Tibial nerve (tissue), 4 donors: ENCODE results near the gene MAGEB17.

Experiments used
- CTCF ChIP-seq, 5 experiments: fragments of 200-600 bp in 3 of 5; fragments of 450-650 bp in 2 of 5; sonication (generic) in 3 of 5; IDR thresholded peaks; one replicate each; pipeline ENCODE4 v1.5.1; 2016 to 2019; ENCODE audit warnings: antibody characterized with exemption in 5 of 5, mild to moderate bottlenecking in 3 of 5, moderate library complexity in 2 of 5
- EP300 ChIP-seq, 2 donors: sonication (generic); formaldehyde crosslinking; IDR thresholded peaks; one replicate each; pipeline ENCODE4 v1.6.1; 2017; ENCODE audit warnings: antibody characterized with exemption in 2 of 2, mild to moderate bottlenecking in 1 of 2
- POLR2A ChIP-seq, 2 donors: fragments of 450-650 bp; IDR thresholded peaks; one replicate each; pipeline ENCODE4 v1.6.1; 2017; ENCODE audit warnings: antibody characterized with exemption in 2 of 2, mild to moderate bottlenecking in 2 of 2, moderate library complexity in 2 of 2

GRCh38 chrX:16155581-16156096, 11.6 kb upstream of the MAGEB17 start:
- TF ChIP-seq CTCF (IDR thresholded peaks at IDR 0.05) (no peak), POLR2A (IDR thresholded peaks at IDR 0.05) (no peak), EP300 (IDR thresholded peaks at IDR 0.05) (no peak)
